Jurkat, Clone E6-1 (cell line): Measurements from ENCODE around the gene PTPRN2.
"Not testable (repeated sequence)": the region's sequence is repeated elsewhere in the genome, so short reads cannot be mapped to it uniquely, and the experiment has no call there.

Experiments used
- DNase-seq: peaks from one replicate; pipeline ENCODE4 v3.0.0-alpha.2; 2011; ENCODE audit warnings: low read depth, low spot score
- H3K4me3 ChIP-seq: 2 replicates; pipeline ENCODE4 v1.5.1; 2011; ENCODE audit warnings: mild to moderate bottlenecking, low read length, control low read depth, moderate library complexity

PTPRN2 gene

DNA sequence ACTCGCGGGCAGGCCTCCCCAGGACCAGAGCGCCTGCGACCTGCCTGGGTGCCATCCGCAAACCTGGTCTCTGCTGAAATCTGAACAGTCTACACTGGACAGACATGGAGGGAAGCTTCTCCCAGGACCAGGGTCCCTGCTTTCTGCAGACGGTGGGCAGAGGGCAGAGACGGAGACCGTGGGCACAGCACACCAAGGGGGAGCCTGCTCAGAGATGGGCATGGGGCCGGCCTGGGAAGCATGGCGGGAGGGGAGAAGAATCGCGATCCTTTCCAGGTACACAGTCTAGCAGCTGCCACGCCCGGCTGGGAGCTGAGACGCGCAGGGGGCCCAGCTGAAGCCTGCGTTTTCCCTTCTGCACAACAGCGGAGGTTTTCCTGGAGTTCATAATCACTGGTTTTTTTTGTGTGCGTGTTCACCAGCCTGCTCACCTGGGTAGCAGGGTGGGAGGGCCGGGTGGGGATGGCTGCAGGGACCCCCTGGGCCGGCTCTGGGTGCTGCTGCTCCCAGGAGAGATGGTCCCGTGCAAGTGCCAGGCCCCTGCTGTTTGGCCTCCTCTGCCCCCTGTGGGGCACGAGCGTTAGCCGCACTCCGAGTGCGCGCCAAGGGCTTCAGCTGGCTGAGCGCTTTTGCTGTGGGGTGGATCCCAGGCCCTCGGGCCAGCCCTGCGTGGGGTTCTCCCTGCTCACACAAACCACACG is 802.0 kb downstream of the PTPRN2 start:
- H3K4me3 ChIP-seq = no peak overlapping the region
- DNase-seq = no peak

DNA sequence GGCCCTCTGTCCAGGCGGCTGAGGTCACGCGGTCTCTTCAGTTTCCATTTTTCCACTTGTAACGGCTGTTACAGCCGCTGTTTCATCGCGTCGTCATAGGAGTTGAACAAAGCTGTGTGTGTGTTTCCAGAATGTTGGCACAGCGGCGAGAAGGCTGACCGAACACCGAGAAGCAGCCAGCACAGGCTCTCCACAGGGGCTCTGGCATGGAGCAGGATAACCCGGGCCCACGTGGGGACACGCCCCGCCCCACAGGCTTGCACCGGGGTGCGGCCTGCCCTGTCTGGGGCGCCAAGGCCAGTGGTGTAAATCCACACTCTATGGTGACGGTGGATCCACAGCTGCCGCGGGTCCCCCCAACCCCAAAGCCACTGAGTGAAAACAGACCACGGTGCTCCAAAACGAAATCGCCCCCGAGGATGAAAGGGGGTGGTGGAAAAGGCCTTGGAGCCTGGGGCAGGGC is 802.6 kb downstream of the PTPRN2 start:
- H3K4me3 ChIP-seq = no peak overlapping the region
- DNase-seq = no peak

DNA sequence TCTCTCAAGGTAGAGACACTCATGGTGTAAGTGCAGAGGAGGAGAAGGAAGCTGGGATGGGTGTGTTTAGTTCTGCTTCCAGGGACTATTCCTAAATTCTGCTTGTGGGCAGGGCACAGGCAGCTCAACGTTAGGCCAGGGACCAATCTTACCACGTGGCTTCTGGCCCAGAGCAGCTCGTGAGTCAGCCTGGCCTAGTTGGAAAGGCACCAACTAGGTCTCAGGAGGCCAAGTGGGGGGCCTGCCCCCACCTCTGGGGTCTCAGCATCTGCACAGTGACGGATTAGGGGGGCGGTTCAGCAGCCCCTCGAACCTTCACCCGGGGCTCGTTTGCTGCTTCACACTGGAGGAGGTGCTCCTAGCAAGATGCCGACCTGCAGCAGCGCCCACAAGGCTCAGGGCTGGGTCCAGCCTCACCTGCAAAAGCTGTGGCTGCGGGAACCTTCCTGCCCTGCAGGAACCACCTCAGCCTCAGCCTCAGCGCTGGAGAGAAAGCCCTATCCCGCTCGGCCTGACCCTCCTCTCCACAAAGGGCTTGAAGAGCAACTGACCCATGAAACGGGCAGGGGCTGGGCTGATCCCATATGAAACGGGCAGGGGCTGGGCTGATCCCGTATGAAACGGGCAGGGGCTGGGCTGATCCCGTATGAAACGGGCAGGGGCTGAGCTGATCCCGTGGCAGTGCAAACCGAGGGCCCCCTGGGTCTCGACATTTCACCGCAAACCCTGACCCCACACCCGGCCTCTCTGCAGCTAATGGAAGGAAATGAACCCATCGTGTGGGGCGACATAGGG is 803.4 kb downstream of the PTPRN2 start:
- no peak for DNase-seq
- no peak overlapping the region for H3K4me3 ChIP-seq

DNA sequence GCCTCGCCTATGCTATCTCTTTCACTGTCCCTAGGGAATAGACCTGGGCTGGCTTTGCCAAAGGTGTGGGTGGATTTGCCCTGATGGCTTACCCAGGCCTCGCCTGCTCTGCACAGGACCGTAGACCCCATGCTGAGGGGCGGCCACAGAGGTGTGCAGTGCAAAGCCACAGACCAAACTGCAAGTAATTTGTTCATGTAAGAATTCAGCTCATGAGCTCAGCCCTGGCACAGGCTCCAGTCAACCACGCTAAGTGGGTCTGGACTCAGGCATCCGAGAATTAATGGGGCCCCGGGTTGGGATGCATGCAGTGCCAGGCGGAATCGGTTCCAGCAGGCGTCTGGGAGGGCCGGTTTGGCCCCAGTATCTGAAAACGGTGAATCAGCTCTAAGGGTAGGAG is 805.6 kb downstream of the PTPRN2 start:
- H3K4me3 ChIP-seq = no peak overlapping the region
- DNase-seq = no peak

DNA sequence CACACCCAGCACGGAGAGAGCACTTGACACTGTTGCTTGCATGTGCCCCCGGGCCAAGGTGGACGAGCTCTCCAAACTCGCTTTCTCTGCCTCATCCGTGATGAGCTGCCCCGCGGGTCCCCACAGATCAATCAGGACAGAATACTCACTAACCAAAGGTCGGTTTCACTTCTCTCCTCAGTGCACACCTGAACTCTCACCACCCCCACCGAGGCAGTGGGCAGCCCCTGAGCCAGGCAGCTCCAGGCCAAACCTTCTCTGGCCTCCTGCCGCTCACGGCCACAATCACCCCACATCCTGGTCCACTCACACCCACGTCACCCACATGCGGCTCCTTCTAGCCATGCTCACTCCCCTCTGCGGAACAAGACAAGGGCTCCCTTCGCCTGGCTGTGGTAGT is 806.9 kb downstream of the PTPRN2 start:
- DNase-seq = no peak
- H3K4me3 ChIP-seq = no peak overlapping the region

DNA sequence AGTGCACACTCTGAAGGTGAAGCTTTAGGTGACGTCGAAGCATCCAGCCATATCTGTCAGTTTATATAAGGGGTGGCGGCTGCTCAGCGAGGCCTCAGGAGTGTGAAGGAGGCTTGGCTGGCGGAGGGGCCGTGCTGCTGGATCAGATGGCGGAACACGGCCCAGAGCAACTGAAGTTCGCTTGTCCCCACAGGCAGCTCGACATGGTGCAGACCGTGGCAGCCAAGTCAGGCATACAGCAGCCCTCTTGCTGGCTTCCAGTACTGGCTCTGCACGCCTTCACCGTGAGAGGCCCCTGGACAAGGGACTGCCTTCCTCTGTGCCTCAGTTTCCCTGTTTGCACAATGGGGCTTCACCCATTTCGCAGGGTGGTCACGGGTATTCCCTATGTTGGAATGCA is 807.3 kb downstream of the PTPRN2 start:
- H3K4me3 ChIP-seq = no peak overlapping the region
- DNase-seq = no peak

DNA sequence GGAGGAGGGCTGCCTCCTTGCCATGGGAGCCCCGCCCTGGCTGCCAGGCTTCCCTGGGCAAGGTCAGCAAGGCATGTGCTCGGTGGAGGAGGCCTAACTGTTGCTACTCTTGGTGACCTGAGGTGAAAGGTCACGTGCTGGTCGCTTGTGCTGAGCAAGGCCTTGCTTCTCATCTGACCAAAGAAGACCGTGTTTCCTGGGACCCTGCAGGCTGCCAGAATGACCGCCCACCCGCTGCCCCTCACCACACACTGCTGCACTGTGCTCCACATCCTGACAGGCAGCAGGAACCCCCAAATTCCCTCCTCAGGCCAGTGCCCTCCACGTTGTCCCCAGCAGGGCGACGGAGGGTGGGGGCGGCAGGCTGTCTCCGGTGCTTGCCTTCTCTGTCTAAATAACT is 808.4 kb downstream of the PTPRN2 start:
- H3K4me3 ChIP-seq = no peak overlapping the region
- no peak for DNase-seq

DNA sequence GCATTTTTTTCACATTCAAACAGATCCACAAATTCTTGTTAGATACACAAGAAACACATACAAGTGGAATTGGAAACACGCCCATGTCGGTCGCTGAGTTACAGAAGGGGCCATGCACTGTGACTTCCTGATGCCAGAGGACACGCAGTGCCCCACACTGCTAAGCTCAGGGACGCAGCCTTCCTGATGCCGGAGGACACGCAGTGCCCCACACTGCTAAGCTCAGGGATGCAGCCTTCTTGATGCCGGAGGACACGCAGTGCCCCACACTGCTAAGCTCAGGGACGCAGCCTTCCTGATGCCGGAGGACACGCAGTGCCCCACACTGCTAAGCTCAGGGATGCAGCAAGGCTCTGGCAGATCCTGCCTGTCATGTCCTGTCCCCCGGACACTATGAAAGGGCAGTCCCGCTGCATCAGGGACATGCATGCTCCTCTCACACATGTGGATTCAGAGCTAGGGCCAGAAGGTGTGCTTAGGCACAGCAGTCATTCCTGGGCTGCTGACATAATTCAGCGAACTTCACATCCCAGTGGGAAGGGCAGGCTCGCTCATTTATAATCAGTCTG is 810.3 kb downstream of the PTPRN2 start:
- not testable (repeated sequence) for DNase-seq, H3K4me3 ChIP-seq

DNA sequence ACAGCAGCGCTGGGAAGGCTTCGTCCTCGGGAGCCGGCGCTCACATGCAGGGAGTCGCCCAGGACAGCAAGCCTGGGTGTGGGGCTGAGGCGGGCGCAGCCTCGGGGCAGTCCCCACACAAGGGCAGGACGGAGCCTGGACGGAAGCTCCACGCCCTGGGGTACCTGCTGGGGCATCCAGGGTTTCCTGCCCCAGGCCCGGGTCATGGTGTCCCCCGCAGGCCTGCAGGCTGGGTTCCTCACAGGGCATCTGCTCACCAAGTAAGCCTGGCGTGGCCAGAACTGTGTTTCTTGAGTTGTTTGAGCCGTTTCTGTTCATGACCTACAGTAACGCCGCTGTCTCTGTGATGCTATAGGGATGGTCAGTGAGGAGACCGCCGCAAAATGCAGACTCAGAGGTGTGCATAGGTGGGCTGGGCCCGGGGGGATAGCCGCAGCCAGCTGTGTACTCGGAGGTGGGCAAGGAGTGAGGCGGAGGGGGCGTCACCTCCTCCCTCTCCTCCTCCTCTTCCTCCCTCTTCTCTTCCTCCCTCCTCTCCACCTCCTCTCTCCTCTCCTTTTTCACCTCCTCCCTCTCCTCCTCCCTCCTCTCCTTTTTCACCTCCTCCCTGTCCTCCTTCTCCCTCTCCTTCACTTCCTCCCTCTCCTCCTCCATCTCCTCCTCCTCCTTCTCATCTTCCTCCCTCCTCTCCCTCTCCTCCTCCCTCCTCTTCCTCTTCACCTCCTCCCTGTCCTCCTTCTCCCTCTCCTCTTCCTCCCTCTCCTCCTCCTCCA is 811.9 kb downstream of the PTPRN2 start:
- no peak overlapping the region for H3K4me3 ChIP-seq
- no peak for DNase-seq

DNA sequence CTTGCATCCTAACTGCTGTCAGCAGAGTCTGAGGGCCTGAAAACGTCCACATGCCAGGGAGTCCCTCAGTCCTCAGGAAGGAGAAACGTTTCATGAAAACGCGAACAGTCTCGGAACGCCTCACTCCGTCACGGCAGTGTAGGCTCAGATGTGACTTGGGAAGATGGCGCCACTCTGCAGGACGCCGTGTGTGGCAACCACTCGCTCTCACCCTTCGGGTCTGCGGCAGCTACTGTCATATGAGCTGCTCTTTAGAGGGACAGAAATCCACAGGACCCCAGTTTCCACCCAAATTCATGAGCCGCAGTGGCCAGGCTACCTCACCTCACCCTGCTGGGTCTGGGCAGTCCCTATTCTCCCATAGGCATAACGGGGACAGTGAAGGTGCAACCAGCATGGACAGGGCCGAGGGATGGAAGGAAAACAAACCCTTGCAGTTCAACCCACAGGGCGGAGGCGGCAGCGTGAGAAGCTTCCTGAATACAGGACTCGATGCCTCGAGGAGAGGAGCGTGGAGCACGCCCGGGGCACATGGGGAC is 812.5 kb downstream of the PTPRN2 start:
- DNase-seq = no peak
- H3K4me3 ChIP-seq = no peak overlapping the region

DNA sequence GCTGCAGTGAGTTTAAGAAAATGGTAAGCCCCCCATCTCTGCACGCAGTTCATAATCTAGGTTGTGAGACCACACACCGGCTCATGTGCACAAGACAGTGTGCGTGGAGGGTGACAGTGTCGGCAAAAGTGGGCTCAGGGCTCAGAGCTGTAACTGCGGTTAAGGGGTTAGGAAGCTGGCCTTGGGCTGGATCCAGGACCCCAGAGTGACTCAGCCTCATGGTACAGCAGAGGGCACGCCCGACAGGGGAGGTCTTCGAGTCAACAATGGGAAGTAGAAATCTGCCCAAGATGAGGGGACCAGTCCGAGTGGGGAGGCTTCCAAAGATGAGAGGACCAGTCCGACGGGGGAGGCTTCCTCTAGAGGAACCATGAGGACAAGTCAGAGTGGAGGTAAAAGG is 813.1 kb downstream of the PTPRN2 start:
- no peak overlapping the region for H3K4me3 ChIP-seq
- no peak for DNase-seq

DNA sequence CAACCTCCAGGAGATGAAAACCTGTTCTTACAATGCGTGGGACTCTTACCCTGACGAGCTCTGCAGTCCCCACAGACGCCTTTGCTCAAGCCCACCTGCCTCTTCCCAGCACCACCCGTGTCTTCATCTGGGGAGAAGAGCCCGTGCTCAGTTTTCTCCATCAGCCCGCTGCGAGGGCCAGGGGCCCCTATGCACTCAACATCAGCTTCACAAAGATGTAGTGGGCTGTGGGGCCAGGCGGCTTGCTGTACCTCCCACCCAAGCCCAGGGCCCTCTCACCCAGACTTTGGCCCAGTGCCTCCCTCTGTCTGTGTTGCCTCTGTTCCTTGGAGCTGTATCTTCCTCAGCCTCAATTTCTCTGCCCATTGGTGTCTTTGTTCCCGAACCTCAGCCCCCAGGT is 814.3 kb downstream of the PTPRN2 start:
- DNase-seq = no peak
- H3K4me3 ChIP-seq = no peak overlapping the region

DNA sequence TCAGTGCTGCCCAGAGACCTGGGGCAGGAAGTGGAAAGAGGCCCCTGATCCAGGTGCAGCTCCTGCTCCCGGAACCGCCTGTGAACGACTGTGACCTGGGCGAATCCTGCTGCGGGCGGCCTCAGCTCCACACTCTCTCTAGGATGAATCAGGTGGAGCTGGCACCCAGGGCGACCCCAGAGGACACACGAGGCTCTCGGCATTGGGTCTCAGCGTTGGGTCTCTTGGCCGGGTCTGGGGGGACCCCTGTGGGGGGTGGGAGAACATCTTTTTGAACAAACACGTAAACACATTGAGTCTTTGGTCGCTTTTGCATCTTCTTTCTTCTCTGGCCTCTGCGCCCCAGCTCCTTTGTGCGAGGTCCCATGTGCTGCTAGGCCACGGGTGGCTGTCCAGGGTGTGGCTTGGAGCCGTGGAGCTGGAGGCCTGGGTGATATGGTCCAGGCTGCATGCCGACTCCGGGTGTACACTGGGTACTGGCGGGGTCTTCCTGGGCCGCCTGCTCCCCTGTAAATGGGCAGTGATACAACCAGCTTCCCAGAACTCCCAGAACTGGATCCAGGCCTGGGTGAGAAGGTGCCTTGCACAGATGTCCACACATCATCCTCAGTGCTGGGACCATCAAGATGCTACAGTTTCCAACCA is 815.0 kb downstream of the PTPRN2 start:
- no peak overlapping the region for H3K4me3 ChIP-seq
- no peak for DNase-seq

DNA sequence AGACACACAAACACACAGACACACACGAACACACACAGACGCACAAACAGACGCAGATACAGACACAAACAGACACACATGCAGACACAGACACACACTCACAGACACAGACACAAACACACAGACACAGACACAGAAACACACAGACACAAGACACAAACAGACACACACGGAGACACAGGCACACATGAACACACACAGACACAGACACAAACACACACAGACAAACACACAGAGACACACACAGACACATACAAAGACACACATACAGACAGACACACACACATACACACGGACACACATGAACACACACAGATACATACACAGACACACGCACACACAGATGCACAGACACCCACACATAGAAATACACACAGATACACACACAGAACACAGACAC is 815.9 kb downstream of the PTPRN2 start:
- H3K4me3 ChIP-seq = no peak overlapping the region
- no peak for DNase-seq

DNA sequence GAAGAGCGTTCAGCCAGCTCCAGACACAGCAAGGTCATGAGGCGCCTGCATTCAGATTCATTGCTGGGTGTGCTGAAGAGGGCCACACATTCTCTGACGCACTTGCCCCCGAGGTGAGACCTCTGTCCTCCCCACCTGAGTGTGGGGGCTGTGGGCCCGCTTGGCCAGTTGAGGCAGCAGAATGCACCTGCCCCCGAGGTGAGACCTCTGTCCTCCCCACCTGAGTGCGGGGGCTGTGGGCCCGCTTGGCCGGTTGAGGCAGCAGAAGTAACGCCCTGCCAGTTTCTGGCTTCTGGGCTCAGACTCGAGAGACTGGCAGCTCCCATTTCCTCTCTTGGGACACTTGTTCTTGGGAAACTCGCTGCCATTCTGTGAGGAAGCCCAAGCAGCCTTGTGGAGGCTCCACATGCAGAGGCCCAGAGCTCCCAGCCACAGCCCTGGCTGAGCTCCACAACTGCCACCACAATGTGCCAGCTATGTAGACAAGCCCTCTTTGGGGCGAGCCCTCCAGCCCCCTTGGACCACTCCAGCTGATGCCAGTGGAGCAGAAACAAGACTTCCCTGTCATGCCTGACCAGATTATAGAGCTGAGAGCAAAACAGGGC is 816.8 kb downstream of the PTPRN2 start:
- no peak overlapping the region for H3K4me3 ChIP-seq
- DNase-seq = no peak

DNA sequence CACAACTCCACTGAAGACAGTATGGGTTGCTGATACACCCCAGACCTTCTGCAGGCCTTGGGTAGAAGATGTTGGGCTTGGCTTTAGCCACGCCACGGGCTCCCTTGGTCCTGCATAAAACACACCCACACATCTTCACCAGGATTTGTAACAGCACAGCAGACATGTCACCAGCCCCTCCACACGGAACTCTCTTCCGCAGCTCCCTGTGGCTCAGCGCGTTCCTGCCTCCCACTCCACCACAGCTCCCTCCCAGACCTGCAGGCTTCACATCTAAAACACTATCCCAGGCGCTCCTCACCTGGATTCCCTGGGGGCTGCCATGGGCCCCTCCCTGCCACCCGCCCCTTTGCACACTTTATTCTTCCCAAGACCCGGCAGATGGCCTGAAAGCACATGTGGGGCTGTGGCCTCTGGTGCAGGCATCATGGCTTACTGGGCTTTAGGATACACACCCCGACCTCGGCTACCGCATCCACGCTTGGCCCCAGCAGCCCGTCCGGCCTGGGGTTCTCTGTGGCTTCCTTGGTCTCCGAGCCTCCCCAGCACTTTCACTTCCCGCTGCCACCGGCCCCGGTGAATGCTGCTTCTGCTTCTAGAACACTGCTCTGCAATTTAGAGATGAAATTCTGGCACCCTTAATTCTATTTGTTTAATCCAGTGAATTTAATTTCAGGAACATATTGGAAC is 818.0 kb downstream of the PTPRN2 start:
- H3K4me3 ChIP-seq = no peak overlapping the region
- DNase-seq = no peak

DNA sequence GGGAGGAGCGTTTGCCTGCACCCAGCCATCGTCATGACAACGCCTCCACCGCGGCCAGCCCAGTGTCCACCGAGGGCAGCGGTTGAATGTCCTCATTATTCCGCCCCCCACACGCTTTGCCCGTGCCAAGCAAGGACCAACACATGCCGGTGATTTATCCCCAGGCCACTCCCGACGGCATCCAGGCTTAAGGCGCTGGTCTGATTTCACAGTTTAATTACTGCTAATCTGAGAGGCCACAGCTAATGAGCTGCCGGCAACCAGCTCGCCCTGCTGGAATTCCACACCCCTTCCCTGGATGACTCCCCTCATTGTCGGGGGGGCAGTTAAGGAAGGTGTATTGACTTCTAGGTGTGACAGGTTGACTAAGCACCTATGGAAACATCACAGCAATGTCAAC is 818.5 kb downstream of the PTPRN2 start:
- no peak for DNase-seq

DNA sequence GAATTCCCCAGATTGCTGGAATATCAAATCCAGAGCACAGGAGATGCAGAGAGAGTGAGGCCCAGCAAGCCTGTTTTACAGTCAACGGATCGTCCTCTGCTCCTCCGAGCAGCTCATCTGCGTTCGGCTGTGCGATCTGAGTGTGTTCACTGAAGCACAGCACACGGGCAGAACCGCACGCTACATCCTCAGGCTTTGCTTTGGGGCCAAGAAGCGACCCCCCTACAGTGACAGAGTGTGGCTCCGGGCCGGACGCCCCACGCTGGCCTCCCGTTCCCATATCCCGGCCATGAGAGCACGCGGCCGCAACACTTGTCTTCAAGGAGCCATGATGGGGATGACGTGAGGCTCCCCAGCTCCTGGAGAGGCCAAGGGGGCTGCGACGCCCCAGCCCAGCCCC is 819.4 kb downstream of the PTPRN2 start:
- no peak for DNase-seq
- no peak overlapping the region for H3K4me3 ChIP-seq

More for the DNA sequence above, 818.5 kb downstream of the PTPRN2 start:
- H3K4me3 ChIP-seq = no peak overlapping the region
